Activated T-helper 1 cell treated with anti-CD3 and anti-CD28 coated beads, Interleukin-2, amount 50 U/mL, for 16 hours (primary cell): ENCODE results near the gene STK32C.

Experiments used
- DNase-seq, 2 donors: peaks; one replicate each; pipeline ENCODE4 v3.0.0-alpha.2; 2020; ENCODE audit warnings: low read depth in 1 of 2, low spot score in 1 of 2

Gene STK32C

DNA sequence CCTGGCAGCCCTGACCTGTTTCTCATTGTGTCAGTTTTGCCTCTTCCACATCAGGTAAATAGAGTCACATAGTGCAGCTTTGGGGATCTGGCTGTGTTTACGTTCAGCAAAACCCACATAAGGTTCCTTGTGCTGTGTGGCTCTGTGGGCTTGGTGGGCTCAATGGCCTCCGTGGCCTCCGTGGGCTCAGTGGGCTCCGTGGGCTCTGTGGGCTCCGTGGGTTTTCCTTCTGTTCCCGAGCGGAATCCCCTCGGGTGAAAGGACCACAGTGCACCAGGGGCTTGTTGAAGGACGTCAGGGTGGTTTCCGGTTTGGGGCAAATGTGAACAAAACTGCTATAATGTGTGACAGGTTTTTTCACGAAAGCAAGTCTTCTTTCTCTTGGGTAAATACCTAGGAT, 133.5 kb downstream of the STK32C start:
- no peak for DNase-seq

DNA sequence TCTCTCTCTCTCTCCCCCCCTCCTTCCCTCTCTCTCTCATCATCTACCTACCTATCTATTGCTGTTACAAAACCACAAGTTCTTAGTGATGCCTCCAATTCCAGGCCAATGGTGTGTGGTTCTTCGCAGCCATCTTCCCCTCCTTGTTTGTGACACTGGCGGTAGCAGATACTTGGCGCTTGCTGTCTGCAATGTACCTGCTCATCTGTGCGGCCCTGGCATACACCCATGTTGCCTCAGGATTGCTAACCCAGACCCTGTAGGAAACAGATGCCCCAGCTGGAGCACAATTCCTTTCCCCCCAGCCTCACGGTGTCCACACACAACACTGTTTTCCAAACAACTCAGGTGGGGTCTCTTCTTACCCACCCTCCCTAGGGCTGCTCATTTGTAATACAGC, 134.6 kb downstream of the STK32C start:
- DNase-seq: no peak

DNA sequence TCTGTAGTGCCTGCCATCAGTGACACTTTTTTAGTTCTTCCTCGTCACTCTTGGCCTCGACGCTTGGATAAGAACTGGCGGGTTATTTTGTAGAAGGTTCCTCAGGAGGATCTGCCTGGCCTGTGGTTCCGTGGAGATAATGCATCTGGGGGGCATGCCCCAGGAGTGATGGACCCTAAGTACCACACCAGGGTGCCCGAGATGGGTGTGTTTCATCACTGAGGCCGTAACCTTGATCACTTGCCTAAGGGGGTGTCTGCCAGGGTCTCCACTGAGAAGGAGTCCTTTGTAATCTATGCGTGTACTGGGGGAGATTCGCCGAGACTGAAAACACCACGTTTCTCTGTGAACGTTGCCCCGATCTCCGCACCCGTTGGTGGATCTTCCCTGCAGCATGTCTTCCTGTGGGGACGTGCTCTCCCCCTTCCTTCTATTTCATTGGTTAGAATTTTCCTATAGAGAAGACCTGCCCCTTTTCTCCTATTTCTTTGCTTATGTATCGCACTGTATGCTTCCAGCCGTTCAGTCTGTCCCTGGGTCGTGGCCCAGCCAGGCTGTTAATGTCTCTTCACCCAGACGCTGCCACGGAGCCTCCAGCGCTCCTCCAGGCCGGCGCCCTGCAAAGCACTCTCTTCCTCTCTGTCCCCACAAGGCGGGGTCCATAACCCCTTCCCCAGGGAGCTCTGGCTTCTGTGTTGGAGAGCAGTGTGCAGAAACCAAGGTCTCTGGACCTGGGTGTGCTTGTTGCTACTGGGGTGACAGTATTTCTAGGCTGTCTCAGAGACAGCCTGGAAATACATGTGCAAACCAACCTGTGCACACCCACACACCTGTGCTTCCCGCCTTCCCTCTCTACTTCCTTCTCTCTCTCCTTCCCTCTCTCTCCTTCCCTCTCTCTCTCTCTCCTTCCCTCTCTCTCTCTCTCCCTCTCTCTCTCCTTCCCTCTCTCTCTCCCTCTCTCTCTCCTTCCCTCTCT, 135.4 kb downstream of the STK32C start:
- no peak for DNase-seq

DNA sequence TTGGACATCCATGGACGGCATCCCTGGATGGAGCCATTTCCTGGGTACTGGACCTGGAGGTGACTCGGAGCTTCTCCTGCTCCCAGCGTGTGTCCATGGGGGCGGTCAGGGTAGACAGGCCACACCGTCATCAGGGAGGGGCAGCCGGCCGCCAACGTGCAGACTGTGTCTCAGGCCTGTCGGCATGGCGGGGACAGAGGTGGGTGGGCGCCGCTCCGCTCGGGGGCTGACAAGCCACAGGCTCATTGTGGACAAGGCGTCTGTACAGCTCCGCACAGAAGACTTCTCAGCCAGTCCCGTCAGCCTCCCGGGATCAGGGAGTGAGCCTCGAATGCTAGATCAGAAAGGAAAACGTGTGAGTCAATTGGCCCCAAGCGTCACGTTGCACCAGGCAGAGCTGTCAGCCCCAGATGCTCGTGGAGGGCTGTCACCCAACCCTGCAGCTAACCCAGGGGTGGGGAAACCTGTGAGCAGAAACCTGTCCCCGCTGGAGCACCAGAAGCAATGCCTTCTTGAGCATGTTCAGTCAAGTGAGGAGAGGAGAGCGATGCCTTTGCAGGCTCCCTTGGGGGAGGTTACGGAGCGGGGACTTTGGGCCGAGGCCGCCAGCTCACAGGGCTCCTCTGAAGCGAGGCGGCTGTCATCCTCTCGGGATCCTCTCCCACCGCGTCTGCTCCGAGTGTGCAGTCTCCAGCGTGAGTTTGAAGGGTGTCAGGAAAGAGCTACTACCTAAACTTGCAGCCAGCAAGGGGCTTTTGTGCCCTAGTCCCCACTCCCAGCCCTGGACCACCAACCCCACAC, 137.0 kb downstream of the STK32C start:
- DNase-seq: no peak

DNA sequence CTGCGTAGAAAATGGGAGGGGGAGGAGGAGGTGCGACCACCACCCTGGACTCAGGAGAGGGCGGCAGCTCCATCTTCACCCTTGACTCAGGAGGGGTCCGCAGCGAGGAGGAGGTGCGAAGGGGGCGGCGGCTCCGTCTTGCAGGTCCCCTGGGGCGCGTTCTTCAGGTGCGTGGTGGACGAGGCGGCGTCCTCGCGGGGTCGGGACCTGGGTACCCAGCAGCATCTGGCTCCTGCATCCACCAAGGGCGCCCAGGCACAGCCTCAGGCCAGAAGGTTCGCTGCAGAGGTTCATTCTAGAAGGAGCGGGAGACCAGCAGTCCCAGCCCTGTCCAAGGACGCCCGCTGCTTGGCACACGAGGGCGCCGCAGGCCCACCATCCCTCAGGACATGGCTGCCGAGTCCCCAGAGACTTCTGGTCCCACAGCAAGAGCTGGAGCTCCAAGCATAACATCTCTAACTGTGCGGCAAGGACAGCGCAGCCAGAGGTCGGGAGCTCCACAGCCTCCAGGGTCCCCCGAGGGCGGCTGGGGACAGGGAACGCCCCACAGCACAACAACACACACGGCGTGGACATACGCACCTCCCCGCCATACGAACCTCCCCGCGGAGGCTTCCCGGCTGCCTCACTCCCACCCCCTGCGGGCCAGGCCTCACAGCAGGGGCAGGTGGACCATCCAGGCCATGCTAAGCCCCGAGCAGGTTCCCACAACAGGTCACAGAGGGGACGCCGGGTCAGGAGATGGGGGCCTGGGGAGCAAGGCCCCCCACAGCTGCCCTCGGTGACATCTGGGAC, 137.8 kb downstream of the STK32C start:
- no peak for DNase-seq

DNA sequence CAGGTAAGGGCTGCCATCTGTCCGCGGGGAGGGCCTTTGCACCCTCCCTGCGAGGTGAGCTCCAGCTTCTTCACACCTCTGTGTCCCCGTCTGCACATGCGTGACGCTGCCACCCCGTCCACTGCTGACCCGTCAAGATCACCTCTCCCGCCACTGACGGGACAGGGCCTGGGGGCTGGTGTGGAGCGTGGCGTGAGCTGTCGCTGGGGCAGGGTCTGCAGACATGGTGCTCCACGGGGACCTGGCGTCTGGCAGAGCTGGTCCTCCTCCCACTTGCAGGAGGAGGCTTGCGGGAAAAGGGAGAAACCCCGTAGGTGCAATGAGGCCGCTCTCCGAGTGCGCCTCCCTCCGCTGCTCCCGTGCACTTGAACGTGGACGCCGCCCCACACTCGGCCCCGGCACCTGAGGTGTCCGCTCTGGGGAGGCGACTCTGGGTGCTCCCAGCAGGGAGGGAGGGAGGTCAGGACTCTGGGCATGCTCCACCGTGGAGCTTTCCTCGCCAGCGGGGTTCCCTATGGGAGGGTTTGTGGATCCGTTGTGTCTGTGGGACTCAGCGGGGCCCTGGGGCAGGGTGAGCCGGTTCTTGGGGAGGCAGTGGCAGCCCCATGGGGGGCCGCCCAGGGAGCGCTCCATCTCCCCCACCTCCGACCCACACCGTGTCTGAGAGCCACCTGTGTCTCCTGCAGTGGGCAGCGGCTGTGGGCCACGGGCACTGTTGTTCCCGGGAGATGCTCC, 138.6 kb downstream of the STK32C start:
- no peak for DNase-seq

DNA sequence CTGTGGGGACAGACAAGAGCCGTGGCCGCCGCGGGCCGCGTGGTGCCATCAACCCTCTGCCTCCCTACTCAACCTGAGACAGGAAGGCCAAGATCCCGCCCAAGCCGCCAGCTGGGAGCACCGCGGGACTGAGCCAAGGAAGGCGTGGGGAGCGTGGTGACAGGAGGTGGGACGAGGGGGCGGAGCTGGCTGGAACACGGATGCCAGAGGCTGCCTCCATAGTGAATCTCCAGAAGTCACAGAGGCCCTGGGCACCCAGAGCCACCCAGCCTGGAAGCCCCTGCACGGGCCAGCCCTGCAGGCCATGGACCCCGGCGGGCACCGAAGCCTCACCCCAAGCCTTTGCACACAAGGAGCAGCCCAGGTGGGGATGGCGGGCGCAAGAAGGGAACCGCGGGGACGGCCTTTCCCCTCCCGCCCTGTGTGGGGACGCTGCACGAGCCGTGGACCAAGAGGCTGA, 139.1 kb downstream of the STK32C start:
- DNase-seq: no peak

DNA sequence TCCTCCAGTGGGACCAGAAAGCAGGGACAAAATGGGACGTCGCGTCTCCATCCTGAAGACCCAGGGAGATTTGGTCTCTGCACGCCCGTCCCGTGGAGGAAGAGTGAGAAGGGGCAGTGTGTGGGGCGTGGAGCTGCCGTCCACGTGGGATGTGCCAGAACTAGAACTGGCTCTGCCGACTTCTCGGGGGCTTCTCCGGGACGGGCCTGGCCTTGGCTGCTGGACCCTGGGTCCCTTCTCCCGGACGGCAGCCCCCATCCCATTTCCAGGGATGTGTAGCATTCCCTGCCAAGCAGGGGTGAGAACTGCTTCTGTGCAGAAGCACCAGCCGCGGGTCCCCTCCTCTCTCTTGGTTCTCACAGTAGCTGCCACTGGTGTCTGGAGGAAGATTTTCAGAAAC, 139.8 kb downstream of the STK32C start:
- DNase-seq: no peak

DNA sequence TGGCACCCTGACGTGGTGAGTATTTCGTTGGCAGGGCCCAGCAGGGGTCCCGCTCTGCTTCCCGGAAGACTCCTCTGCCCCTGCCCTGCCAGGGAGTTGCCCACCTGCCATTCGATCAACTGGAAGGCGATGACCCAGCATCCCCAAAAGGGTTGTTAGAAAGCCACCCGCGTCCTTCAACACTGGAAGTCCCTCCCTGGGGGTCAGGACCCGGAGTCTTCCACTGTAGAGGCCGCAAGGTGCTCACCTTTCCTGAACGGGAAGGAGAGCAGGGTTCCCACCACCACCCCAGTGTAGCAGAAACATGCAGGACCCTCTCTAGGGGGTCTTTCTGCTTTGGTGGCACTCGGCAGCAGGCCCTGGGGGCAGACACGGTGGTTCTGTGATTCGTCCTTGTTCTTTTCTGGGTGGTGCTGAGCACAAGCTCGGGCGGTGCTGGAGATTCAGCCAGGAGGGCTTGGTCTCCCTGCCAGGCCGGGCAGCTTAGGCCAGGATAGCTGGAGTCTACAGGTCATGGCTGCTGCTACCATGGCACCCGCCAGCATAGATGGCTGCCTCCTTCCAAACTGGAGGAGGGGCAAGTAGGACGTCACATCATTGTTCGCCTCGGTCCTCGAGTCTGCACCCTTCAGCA, 140.6 kb downstream of the STK32C start:
- no peak for DNase-seq

DNA sequence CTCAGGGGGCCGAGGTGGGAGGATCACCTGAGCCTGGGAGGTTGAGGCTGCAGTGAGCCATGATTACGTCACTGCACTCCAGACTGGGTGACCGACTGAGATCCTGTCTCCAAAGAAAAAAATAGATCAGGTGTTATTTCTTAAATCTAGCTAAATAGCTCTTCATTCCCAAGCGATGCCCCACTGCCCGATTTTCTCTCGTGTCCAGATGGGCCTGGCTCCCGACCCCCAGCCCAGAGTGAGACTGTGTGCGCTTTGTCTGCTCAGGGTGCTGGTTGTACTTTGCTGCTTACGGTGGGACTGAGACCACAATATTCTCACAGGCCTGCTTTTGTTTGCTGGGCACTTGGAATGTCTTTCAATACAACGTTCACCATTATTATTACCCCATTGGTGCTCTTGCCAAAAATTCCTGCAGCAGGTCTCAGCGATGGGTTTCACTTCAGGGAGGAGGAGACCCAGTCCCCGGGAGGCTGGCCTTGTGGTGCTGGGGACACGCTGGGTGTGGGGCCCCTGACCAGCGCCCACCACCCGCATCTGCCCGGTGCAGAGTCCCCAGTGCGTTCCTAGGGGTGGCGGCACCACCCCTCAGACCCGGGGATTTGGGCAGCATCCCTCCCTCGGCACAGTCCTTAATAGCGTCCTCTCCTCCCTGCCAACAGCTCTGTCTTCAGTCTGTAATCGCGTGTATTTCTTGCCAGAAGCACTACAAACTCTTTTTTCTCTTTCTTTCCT, 141.4 kb downstream of the STK32C start:
- DNase-seq: no peak

DNA sequence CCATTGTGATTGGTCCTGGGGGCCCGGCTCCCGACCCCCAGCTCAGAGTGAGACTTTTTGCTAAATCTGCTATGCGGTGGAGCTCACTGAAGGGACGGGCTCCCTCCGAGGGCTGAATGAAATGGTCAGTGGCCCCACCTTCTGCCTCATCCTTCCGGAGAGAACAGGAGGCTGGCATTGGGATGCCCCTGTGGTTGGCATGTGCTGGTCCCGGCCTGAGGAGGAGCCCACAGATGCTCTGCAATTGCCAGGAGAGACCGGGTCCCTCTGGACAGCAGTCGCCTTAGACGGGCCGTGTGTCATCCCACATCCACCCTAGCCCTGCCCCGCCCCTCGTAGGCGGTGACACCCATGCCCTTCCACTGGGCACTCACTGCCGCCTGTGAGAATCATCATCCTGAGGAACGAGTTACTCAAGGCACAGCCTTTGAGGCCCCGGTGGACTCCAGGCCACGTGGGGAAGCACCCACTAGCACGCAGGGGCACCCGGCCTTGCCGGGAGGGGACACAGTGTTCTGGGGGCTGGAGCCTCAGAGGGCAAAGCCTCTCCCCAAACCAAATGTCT, 142.3 kb downstream of the STK32C start:
- DNase-seq: no peak

DNA sequence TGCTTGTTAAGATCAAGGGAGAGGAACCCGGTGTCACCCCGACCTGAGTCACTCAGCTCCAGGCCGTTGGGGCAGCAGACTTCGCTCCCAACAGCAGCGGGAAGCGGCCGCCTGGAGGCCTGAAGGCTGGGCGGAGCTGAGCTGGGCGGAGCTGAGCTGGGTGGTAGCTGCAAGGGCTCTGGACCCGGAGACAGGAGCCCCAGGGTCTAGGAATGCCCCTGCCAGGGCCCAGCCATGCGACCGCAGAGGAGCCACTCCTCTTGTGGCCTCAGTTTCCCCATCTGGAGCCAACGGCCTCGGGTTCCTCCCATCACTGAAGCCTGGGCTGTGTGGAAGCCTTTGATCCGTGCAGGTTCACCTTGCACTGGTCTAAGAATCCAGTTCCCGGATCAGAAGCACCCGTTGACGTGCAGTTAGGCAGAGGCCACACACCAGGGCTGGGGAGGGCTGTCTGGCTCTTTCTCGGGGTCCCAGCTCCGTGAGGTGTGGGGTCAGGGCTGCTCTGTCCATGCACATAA, 142.9 kb downstream of the STK32C start:
- no peak for DNase-seq

DNA sequence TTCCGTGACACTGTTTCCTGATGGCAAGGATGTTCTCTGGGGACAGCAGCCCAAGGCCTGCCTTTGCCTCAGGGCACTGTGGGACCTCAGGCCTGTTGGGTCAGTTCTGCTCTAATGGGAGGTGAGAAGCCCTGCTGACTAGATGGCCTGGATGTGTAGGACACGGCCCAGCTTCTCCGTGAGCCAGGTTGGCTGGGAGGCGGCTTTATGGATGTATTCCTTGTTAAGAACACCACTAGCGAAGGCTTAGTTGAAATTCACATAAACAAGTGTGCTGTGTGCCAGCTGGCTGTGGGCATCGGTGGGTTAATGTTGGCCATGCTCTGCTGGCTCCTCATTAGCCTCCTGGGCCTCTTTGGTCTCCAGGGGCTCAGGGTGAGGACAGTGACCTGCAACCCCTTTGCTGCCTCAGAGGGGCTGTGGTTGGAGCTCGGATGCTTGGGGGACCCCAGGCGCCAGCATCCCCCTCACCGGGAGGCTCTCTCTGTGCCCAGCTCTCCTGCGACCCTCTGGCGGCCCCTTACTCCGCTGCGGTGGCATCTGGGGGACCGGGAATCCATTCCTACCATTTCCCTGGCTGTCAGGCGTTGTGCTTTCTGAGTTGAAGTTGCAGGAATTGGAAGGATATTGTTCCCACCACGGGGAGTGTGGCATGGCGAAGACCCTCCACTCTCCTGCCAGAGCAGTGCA, 143.8 kb downstream of the STK32C start:
- no peak for DNase-seq

DNA sequence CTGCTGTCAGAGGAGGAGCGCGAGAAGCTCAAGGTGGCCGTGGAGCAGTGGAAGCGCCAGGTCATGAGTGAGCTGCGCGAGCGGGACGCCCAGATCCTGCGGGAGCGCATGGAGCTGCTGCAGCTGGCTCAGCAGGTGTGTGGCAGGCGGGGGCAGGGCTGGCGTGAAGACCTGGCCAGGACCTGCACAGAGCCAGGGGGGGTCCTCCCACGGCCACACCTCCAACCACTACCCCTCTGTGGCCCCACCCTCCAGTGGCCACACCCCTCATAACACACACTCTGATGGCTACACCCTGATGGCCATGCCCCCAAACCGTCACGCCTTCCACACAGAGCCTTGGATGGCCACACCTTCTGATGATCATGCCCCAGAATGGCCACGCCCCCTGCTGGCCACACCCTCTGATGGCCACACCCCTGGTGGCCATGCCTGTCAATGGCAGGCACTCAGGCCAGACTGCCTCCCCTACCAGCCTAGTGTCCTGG, 144.4 kb downstream of the STK32C start:
- DNase-seq: no peak

DNA sequence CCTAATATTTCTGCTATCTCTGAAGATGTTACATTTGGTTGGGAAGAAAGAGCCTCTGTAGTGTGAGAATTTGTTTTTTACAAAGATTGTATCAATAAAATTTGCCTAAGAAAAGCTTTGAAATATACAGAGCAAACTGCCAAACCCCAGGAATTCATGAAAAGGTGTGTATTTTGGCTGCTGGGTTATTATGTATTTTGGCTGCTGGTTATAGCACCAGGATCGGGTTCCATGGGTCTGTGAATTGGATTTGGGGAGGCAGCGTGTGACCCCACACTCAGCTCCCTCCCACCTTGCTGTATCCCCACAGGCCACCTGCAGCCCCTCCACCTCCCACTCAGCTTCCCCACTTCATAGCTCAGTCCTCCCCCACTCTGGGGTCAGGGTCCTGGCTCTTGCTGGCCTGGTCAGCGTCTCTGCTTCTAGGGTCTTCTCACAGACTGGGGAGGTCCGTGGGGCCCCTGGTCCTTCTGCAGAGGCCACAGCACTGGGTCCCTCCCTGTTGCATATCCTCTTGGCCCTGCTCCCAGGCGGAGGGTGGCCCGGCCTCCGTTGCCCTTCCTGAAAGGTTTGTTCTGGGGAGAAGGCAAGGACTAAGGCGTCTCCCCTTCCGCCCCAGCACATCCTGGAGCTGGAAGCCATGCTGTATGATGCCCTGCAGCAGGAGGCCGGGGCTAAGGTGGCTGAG, 145.0 kb downstream of the STK32C start:
- DNase-seq: no peak

DNA sequence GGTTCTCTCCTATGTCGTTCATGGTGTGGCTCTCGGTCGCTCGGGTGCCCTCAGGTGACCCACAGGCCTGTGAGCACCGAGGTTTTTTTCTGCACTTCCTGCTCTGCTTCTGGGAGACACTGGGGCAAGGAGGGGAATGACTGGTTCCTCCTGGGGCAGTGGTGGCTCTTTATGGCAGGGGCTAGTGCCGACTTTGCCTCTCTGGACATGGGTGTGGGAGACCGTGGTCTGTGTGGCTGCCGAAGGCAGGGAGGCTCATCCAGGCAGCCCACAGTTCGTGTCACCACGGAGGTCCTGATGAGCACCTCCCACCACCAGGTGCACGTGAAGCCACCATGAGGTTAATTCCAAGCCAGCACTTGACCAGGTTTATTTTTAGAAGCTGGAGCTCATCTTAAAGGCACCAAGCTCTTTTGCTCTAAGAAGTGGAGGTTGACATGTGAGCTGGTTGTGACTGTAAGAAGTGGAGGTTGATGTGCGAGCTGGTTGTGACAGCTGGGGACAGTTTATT, 145.7 kb downstream of the STK32C start:
- DNase-seq: no peak
